22Rv1 (cell line): ENCODE measurements around the gene UCHL3.
A peak's percentile ranks its signal among the peaks of the same experiment; 100 is the strongest.

Source experiments
- H3K27ac ChIP-seq: fragments of 450-650 bp; 2 replicates; pipeline ENCODE4 v1.5.1; 2017
- ZFX ChIP-seq: fragments of 450-650 bp; IDR thresholded peaks from 2 replicates; pipeline ENCODE4 v1.6.1; 2017; ENCODE audit warnings: antibody characterized with exemption, borderline replicate concordance
- TF ChIP-seq, protein P1 (sequence below): fragments of 450-650 bp; IDR thresholded peaks from 2 replicates; pipeline ENCODE4 v1.5.1; 2017; ENCODE audit warnings: mild to moderate bottlenecking

UCHL3 gene

GRCh38 chr13:75628801-75629200 is 79.2 kb downstream of the UCHL3 start:
- no peak overlapping the region for H3K27ac ChIP-seq
- TF ChIP-seq, protein P1, sequence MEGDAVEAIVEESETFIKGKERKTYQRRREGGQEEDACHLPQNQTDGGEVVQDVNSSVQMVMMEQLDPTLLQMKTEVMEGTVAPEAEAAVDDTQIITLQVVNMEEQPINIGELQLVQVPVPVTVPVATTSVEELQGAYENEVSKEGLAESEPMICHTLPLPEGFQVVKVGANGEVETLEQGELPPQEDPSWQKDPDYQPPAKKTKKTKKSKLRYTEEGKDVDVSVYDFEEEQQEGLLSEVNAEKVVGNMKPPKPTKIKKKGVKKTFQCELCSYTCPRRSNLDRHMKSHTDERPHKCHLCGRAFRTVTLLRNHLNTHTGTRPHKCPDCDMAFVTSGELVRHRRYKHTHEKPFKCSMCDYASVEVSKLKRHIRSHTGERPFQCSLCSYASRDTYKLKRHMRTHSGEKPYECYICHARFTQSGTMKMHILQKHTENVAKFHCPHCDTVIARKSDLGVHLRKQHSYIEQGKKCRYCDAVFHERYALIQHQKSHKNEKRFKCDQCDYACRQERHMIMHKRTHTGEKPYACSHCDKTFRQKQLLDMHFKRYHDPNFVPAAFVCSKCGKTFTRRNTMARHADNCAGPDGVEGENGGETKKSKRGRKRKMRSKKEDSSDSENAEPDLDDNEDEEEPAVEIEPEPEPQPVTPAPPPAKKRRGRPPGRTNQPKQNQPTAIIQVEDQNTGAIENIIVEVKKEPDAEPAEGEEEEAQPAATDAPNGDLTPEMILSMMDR, result no peak
- no peak for TF ChIP-seq ZFX

DNA sequence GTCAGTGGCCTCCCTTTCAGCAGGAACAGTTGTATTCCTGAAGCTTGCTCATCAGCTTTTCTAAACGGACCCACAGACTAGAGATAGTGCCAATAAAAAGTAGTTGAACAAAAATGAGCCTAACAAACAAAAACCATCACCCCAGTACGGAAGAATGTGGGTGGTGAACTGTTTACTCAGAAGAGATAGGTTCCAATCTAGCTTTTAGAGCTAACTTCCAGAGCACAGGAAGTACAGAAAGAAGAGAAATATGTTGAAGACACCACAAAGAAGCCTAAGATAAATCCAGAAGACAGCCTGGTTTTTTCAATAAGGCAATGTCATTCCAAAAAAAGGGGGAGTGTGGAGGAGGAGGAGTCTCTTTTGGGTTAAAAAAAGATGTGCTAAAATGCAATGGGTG is 83.7 kb downstream of the UCHL3 start:
- TF ChIP-seq, protein P1, result no peak
- no peak for TF ChIP-seq ZFX
- H3K27ac ChIP-seq, result no peak overlapping the region

- TF ChIP-seq ZFX, result no peak
- TF ChIP-seq, protein P1, result no peak
- peak overlapping the region; percentile 51 for H3K27ac ChIP-seq
These were observed 85.7 kb downstream of the UCHL3 start for GRCh38 chr13:75635101-75635827.

DNA sequence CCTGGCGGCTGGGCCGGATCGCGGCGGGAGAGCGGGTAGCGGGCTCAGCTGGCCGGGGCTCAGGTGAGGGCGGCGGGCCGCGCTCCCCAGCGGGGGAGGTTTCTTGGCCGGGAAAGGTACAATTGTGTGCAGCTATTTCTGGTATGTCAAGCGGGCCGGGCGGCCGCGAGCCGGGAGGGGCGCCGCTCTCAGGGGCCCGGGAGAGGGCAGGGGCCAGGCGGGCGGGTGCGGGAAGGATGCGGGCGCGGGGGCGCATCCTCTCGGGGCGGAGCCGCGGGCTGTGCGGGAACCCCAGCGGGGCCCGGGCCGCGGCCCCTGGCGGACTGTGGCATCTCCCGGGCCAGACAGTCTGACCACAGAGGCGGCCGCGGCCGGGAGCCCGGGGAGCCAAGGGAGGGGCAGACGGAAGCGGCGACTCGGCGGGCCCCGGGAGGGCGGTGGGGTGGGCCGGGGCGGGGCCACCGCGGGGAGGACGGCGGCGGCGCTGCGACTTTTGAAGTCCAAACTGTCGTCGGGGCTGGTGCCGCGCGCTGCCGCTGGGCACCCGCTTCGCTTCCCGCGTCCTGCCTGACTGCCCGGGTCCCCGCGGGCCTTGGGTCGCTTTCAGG is 86.3 kb downstream of the UCHL3 start, which contains the start of gene LMO7:
LMO7 (plus strand) TSS at position 503 of the 608 bp plus-strand sequence. CDS start 328 bp downstream, outside the sequence.
- H3K27ac ChIP-seq, result peak within 1 kb of the TSS; percentile 51
- no peak for TF ChIP-seq ZFX
- TF ChIP-seq, protein P1, result 0 out of 2 replicates have a peak, but pooled peaks have one; percentile 9

- TF ChIP-seq ZFX, result no peak
- TF ChIP-seq, protein P1, result no peak
- peak overlapping the region; percentile 51 for H3K27ac ChIP-seq
These were observed 87.0 kb downstream of the UCHL3 start for GRCh38 chr13:75636436-75637180.

- TF ChIP-seq, protein P1, result no peak
- no peak for TF ChIP-seq ZFX
- H3K27ac ChIP-seq, result no peak overlapping the region
These were observed 87.7 kb downstream of the UCHL3 start for GRCh38 chr13:75637181-75637750.
